ENCODE data around the gene IL1RAPL2.

IL1RAPL2 gene

GRCh38 chrX:105634180-105634579 lies 1068.2 kb downstream of the IL1RAPL2 start:
- Histone ChIP-seq H3K4me3 (ENCODE audit: insufficient read length, low read depth) (no peak overlapping the region), H3K27me3 (ENCODE audit: insufficient read depth, insufficient read length) (no peaks in the 10 kb centered on the region), H3K9ac (ENCODE audit: insufficient read length, low read depth) (no peak overlapping the region), H3K36me3 (ENCODE audit: insufficient read depth, insufficient read length, low read length) (no peaks in the 10 kb centered on the region), H3K4me1 (ENCODE audit: insufficient read depth, insufficient read length) (no peaks in the 10 kb centered on the region), H3K9me3 (ENCODE audit: insufficient read depth, low read length) (no peaks in the 10 kb centered on the region)
- peak; percentile 40 for DNase-seq (ENCODE audit: low read depth, low spot score)
- TF ChIP-seq ZNF274 (IDR thresholded peaks at IDR 0.05; ENCODE audit: low read depth, low read length) (no peak), SUZ12 (IDR thresholded peaks at IDR 0.05; ENCODE audit: extremely low read depth, insufficient read depth, insufficient read length) (no peak), YY1 (IDR thresholded peaks at IDR 0.05; ENCODE audit: insufficient read depth, insufficient read length) (no peak)

DNA sequence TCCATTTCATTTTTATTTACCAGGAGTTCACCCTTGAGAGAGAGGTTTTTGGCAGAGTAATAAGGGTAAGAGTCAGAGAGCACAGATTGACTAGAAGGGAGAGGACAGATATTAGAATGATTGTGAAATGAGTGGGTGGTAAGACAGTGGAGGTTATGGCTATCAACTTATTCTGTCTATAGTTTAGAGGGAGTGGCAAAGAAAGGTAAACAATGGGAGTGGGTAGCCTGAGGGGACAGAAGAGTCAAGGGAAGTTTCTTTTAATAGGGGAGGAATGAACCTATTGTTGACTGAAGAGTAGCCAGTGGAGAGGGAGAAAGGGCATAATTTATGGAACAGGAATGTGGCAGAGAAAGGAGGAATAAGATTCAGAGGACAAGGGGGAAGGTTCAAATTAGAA lies 1069.8 kb downstream of the IL1RAPL2 start:
- TF ChIP-seq YY1 (IDR thresholded peaks at IDR 0.05; ENCODE audit: insufficient read depth, insufficient read length), result no peak
- TF ChIP-seq SUZ12 (IDR thresholded peaks at IDR 0.05; ENCODE audit: extremely low read depth, insufficient read depth, insufficient read length), result no peak
- Histone ChIP-seq H3K9me3 (ENCODE audit: insufficient read depth, low read length) (no peaks in the 10 kb centered on the region), H3K9ac (ENCODE audit: insufficient read length, low read depth) (no peak overlapping the region), H3K36me3 (ENCODE audit: insufficient read depth, insufficient read length, low read length) (no peaks in the 10 kb centered on the region), H3K4me1 (ENCODE audit: insufficient read depth, insufficient read length) (no peaks in the 10 kb centered on the region), H3K4me3 (ENCODE audit: insufficient read length, low read depth) (no peak overlapping the region), H3K27me3 (ENCODE audit: insufficient read depth, insufficient read length) (no peaks in the 10 kb centered on the region)
- DNase-seq (ENCODE audit: low read depth, low spot score), result no peak

- Histone ChIP-seq H3K36me3 (ENCODE audit: insufficient read depth, insufficient read length, low read length) (no peaks in the 10 kb centered on the region), H3K4me1 (ENCODE audit: insufficient read depth, insufficient read length) (no peaks in the 10 kb centered on the region), H3K4me3 (ENCODE audit: insufficient read length, low read depth) (no peak overlapping the region), H3K9ac (ENCODE audit: insufficient read length, low read depth) (no peak overlapping the region), H3K27me3 (ENCODE audit: insufficient read depth, insufficient read length) (no peaks in the 10 kb centered on the region), H3K9me3 (ENCODE audit: insufficient read depth, low read length) (no peaks in the 10 kb centered on the region)
- TF ChIP-seq ZNF274 (IDR thresholded peaks at IDR 0.05; ENCODE audit: low read depth, low read length) (no peak), YY1 (IDR thresholded peaks at IDR 0.05; ENCODE audit: insufficient read depth, insufficient read length) (no peak), SUZ12 (IDR thresholded peaks at IDR 0.05; ENCODE audit: extremely low read depth, insufficient read depth, insufficient read length) (no peak)
- no peak for DNase-seq (ENCODE audit: low read depth, low spot score)
Measured at GRCh38 chrX:105636667-105637066, 1070.7 kb downstream of the IL1RAPL2 start.

DNA sequence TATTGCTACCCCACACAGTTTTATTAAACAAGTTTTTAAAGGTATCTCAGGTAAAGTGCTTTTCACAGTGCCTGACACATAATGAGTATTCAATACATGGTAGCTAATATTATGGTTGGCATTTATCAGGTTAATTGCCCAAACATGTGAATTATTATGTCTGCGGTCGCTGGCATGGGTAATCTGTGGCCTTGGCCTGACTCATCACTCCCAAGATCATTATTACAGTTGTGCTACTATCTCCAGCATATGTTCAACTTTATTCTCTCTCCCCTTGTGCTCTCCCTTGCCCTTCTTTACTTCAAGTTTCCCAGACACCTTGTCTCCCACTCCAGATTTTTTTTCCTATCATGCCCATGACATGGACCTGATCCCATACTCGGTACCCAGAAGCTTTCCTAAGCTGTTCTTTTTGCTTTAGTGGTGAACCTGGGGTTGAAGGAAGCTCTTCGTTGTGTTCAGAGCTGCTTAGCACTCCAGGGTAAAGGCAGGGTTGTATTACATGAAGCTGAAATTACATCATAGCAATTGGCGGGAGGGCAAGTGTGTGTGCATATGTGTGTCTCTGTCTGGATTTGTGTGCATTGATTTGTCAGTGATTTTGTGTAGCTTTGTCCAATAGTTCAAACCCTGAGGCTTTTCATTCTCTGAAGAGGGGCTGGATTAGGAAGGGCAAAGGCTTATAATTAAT lies 1079.8 kb downstream of the IL1RAPL2 start:
- no peak overlapping the region for H3K9ac ChIP-seq (ENCODE audit: insufficient read length, low read depth)
- DNase-seq (ENCODE audit: low read depth, low spot score), result no peak
- TF ChIP-seq SUZ12 (IDR thresholded peaks at IDR 0.05; ENCODE audit: extremely low read depth, insufficient read depth, insufficient read length) (no peak), ZNF274 (IDR thresholded peaks at IDR 0.05; ENCODE audit: low read depth, low read length) (no peak), YY1 (IDR thresholded peaks at IDR 0.05; ENCODE audit: insufficient read depth, insufficient read length) (no peak)
- no peaks in the 10 kb centered on the region for H3K4me1 ChIP-seq (ENCODE audit: insufficient read depth, insufficient read length)
- H3K9me3 ChIP-seq (ENCODE audit: insufficient read depth, low read length), result no peaks in the 10 kb centered on the region
- no peak overlapping the region for H3K4me3 ChIP-seq (ENCODE audit: insufficient read length, low read depth)
- H3K36me3 ChIP-seq (ENCODE audit: insufficient read depth, insufficient read length, low read length), result no peaks in the 10 kb centered on the region
- no peaks in the 10 kb centered on the region for H3K27me3 ChIP-seq (ENCODE audit: insufficient read depth, insufficient read length)

GRCh38 chrX:105646592-105647372 lies 1080.8 kb downstream of the IL1RAPL2 start:
- TF ChIP-seq ZNF274 (IDR thresholded peaks at IDR 0.05; ENCODE audit: low read depth, low read length) (no peak), SUZ12 (IDR thresholded peaks at IDR 0.05; ENCODE audit: extremely low read depth, insufficient read depth, insufficient read length) (no peak), YY1 (IDR thresholded peaks at IDR 0.05; ENCODE audit: insufficient read depth, insufficient read length) (no peak)
- Histone ChIP-seq H3K9ac (ENCODE audit: insufficient read length, low read depth) (no peak overlapping the region), H3K4me3 (ENCODE audit: insufficient read length, low read depth) (no peak overlapping the region), H3K36me3 (ENCODE audit: insufficient read depth, insufficient read length, low read length) (no peaks in the 10 kb centered on the region), H3K4me1 (ENCODE audit: insufficient read depth, insufficient read length) (no peaks in the 10 kb centered on the region), H3K9me3 (ENCODE audit: insufficient read depth, low read length) (no peaks in the 10 kb centered on the region), H3K27me3 (ENCODE audit: insufficient read depth, insufficient read length) (no peaks in the 10 kb centered on the region)
- no peak for DNase-seq (ENCODE audit: low read depth, low spot score)

- no peak overlapping the region for H3K4me3 ChIP-seq (ENCODE audit: insufficient read length, low read depth)
- DNase-seq (ENCODE audit: low read depth, low spot score), result no peak
- TF ChIP-seq ZNF274 (IDR thresholded peaks at IDR 0.05; ENCODE audit: low read depth, low read length), result no peak
- no peak for TF ChIP-seq SUZ12 (IDR thresholded peaks at IDR 0.05; ENCODE audit: extremely low read depth, insufficient read depth, insufficient read length)
- TF ChIP-seq YY1 (IDR thresholded peaks at IDR 0.05; ENCODE audit: insufficient read depth, insufficient read length), result no peak
- H3K9me3 ChIP-seq (ENCODE audit: insufficient read depth, low read length), result no peaks in the 10 kb centered on the region
- no peaks in the 10 kb centered on the region for H3K36me3 ChIP-seq (ENCODE audit: insufficient read depth, insufficient read length, low read length)
- H3K27me3 ChIP-seq (ENCODE audit: insufficient read depth, insufficient read length), result no peaks in the 10 kb centered on the region
- H3K4me1 ChIP-seq (ENCODE audit: insufficient read depth, insufficient read length), result no peaks in the 10 kb centered on the region
- H3K9ac ChIP-seq (ENCODE audit: insufficient read length, low read depth), result no peak overlapping the region
Measured at GRCh38 chrX:105647749-105648148, 1081.8 kb downstream of the IL1RAPL2 start.

DNA sequence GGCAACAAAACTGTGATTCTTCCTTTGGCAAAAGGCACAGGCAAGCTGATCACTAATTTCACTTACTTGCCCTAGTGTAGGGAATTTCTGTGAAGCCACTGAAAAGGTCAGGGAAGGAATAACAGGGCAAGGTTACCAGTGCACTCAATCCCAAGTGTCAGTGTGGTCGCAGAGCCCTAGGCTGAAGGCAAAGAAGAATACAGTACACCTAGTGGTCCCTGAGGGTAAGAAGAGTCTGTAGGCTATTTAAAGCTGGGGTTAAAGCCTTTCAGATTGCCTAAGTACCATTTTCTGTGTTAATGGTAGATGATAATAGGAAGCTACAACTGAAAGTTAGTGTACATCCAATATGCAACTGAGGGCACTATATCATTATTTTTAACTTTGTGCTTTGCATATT lies 1082.7 kb downstream of the IL1RAPL2 start:
- Histone ChIP-seq H3K36me3 (ENCODE audit: insufficient read depth, insufficient read length, low read length) (no peaks in the 10 kb centered on the region), H3K9ac (ENCODE audit: insufficient read length, low read depth) (no peak overlapping the region), H3K9me3 (ENCODE audit: insufficient read depth, low read length) (no peaks in the 10 kb centered on the region), H3K4me1 (ENCODE audit: insufficient read depth, insufficient read length) (no peaks in the 10 kb centered on the region), H3K27me3 (ENCODE audit: insufficient read depth, insufficient read length) (no peaks in the 10 kb centered on the region), H3K4me3 (ENCODE audit: insufficient read length, low read depth) (no peak overlapping the region)
- TF ChIP-seq SUZ12 (IDR thresholded peaks at IDR 0.05; ENCODE audit: extremely low read depth, insufficient read depth, insufficient read length) (no peak), YY1 (IDR thresholded peaks at IDR 0.05; ENCODE audit: insufficient read depth, insufficient read length) (no peak), ZNF274 (IDR thresholded peaks at IDR 0.05; ENCODE audit: low read depth, low read length) (no peak)
- DNase-seq (ENCODE audit: low read depth, low spot score), result no peak

Data from NT2/D1 (cell line).